ENCODE measurements around the gene ZER1. TPM values are rescaled to one million over a fixed set of nuclear protein-coding genes. Genes with fewer than 3 reads are reported as not detected.

The ZER1 gene
- total RNA-seq, 1 donor from 2014 or later = 33.8 TPM

GRCh38 chr9:128723866-128724743 is 47.6 kb downstream of the ZER1 start, which contains the start of gene ZDHHC12:
Gene ZDHHC12 (minus strand): TSS chr9:128724127. CDS start chr9:128724093, 34 bp downstream.
- H3K4me1 Mint-ChIP-seq (ENCODE audit: low read depth) = peaks cover 22% of the 10 kb centered on the region

GRCh38 chr9:128723352-128723865 is 48.3 kb downstream of the ZER1 start:
- peaks cover 22% of the 10 kb centered on the region for H3K4me1 Mint-ChIP-seq (ENCODE audit: low read depth)
- peak overlapping the region; percentile 87 for H3K4me3 Mint-ChIP-seq (ENCODE audit: unreplicated experiment)
- TF ChIP-seq CTCF (IDR thresholded peaks at IDR 0.05) = no peak
- no peak for DNase-seq (ENCODE audit: low spot score)
- H3K27me3 Mint-ChIP-seq (ENCODE audit: low read depth) = no peaks in the 10 kb centered on the region
- no peaks in the 10 kb centered on the region for H3K36me3 Mint-ChIP-seq (ENCODE audit: low read depth)
- H3K9me3 Mint-ChIP-seq (ENCODE audit: low read depth) = no peaks in the 10 kb centered on the region
- H3K27ac Mint-ChIP-seq (ENCODE audit: unreplicated experiment) = peak overlapping the region; percentile 78

More at GRCh38 chr9:128723866-128724743, 47.6 kb downstream of the ZER1 start, which contains the start of gene ZDHHC12:
- H3K27ac Mint-ChIP-seq (ENCODE audit: unreplicated experiment) = peak within 1 kb of the TSS; percentile 78
- no peaks in the 10 kb centered on the region for H3K36me3 Mint-ChIP-seq (ENCODE audit: low read depth)
- DNase-seq (ENCODE audit: low spot score) = peak; percentile 98
- no peak for TF ChIP-seq CTCF (IDR thresholded peaks at IDR 0.05)
- no peaks in the 10 kb centered on the region for H3K9me3 Mint-ChIP-seq (ENCODE audit: low read depth)
- H3K27me3 Mint-ChIP-seq (ENCODE audit: low read depth) = no peaks in the 10 kb centered on the region
- peak within 1 kb of the TSS; percentile 87 for H3K4me3 Mint-ChIP-seq (ENCODE audit: unreplicated experiment)

GRCh38 chr9:128722380-128723351 is 49.1 kb downstream of the ZER1 start:
- peak overlapping the region; percentile 78 for H3K27ac Mint-ChIP-seq (ENCODE audit: unreplicated experiment)
- H3K4me1 Mint-ChIP-seq (ENCODE audit: low read depth) = peaks cover 22% of the 10 kb centered on the region
- no peak for TF ChIP-seq CTCF (IDR thresholded peaks at IDR 0.05)
- no peaks in the 10 kb centered on the region for H3K9me3 Mint-ChIP-seq (ENCODE audit: low read depth)
- no peaks in the 10 kb centered on the region for H3K36me3 Mint-ChIP-seq (ENCODE audit: low read depth)
- H3K27me3 Mint-ChIP-seq (ENCODE audit: low read depth) = no peaks in the 10 kb centered on the region
- H3K4me3 Mint-ChIP-seq (ENCODE audit: unreplicated experiment) = peak overlapping the region; percentile 87
- DNase-seq (ENCODE audit: low spot score) = no peak

- Mint-ChIP-seq H3K4me3 (ENCODE audit: unreplicated experiment) (no peak overlapping the region), H3K36me3 (ENCODE audit: low read depth) (no peaks in the 10 kb centered on the region), H3K9me3 (ENCODE audit: low read depth) (no peaks in the 10 kb centered on the region), H3K27ac (ENCODE audit: unreplicated experiment) (no peak overlapping the region), H3K4me1 (ENCODE audit: low read depth) (peaks cover 22% of the 10 kb centered on the region), H3K27me3 (ENCODE audit: low read depth) (no peaks in the 10 kb centered on the region)
- DNase-seq (ENCODE audit: low spot score) = no peak
- TF ChIP-seq CTCF (IDR thresholded peaks at IDR 0.05) = no peak
These were observed 50.2 kb downstream of the ZER1 start for GRCh38 chr9:128721487-128722010.
